ENCODE results near the gene NUP93. TPM values are rescaled to one million over a fixed set of nuclear protein-coding genes. Genes with fewer than 3 reads are reported as not detected.

The NUP93 gene
- polyA plus RNA-seq, 1 of the 3 experiments (the other 2 are of a cell fraction): 43.1 TPM

DNA sequence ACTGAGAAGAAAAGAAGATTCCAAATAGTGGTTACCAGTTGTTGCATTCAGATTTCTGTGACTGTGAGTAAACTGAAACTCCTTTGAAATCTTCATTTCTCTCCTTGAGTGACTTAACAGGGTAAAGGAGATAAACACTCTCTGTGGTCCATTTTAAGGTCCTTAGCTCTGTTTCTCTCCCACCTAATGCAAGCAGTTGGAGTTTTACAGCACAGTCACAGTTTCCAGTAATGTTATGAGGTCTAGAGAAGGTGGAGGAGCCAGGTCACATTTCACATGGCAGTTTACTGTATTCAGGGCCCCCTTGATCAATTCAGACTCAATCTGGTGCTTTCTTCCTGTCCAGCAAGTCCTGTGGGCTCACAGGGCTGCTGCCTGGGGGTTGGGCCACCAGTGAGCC lies 102.8 kb downstream of the NUP93 start:
- Histone ChIP-seq H3K4me3 (ENCODE audit: low read depth in 2 of 2, low read length in 1 of 2) (no peak overlapping the region), H3K27ac (ENCODE audit: low read depth in 2 of 2, low read length in 1 of 2) (no peak overlapping the region), H3K36me3 (replicated peaks in 1 of 2; ENCODE audit: control insufficient read depth in 1 of 2, insufficient read depth in 2 of 2, low read length in 1 of 2) (peaks cover 31 to 61% of the 10 kb centered on the region in 2 experiments), H3K9me2 (no peaks in the 10 kb centered on the region), H3K4me1 (ENCODE audit: control insufficient read depth in 1 of 2, insufficient read depth in 2 of 2, low read depth in 1 of 2, low read length in 1 of 2) (peaks cover 0 to 6% of the 10 kb centered on the region in 2 experiments; a peak in 1 of 4 replicates), H3K27me3 (ENCODE audit: insufficient read depth) (no peaks in the 10 kb centered on the region), H3K79me2 (ENCODE audit: insufficient read depth) (no peaks in the 10 kb centered on the region), H3K9ac (no peak overlapping the region), H3F3A (replicated peaks; ENCODE audit: insufficient read depth) (no peaks in the 10 kb centered on the region), H3K4me2 (no peak overlapping the region), H3K9me3 (no peaks in the 10 kb centered on the region), H4K20me1 (ENCODE audit: insufficient read depth) (no peaks in the 10 kb centered on the region), H2AFZ (ENCODE audit: low read depth) (no peak overlapping the region)
- no peak for DNase-seq
- ChIA-PET POLR2A (no interaction called here), CTCF (interaction anchor here (1.2 kb wide), 1 partner anchor 34 kb away, joined by 3 read pairs; no protein-coding TSS in a partner anchor)
- TF ChIP-seq MEF2A (IDR thresholded peaks at IDR 0.05; ENCODE audit: borderline replicate concordance, low read depth) (no peak), JUND (IDR thresholded peaks at IDR 0.05) (no peak), TCF12 (IDR thresholded peaks at IDR 0.05) (no peak), TEAD4 (IDR thresholded peaks at IDR 0.05; ENCODE audit: borderline replicate concordance, insufficient read depth) (no peak), NFIC (IDR thresholded peaks at IDR 0.05; ENCODE audit: borderline replicate concordance) (no peak), FOXM1 (IDR thresholded peaks at IDR 0.05; ENCODE audit: low read depth) (no peak), RCOR1 (IDR thresholded peaks at IDR 0.05; ENCODE audit: low read length) (no peak), GATA2 (CRISPR knock-in tag; IDR thresholded peaks at IDR 0.05) (no peak), RXRA (IDR thresholded peaks at IDR 0.05; ENCODE audit: borderline replicate concordance, low read depth) (no peak), CHD2 (IDR thresholded peaks at IDR 0.05; ENCODE audit: low read length, partially characterized antibody) (no peak), YY1 (IDR thresholded peaks at IDR 0.05; ENCODE audit: low read depth) (no peak), MXI1 (IDR thresholded peaks at IDR 0.05; ENCODE audit: low read depth, low read length) (no peak)
- TF ChIP-seq, protein P1, sequence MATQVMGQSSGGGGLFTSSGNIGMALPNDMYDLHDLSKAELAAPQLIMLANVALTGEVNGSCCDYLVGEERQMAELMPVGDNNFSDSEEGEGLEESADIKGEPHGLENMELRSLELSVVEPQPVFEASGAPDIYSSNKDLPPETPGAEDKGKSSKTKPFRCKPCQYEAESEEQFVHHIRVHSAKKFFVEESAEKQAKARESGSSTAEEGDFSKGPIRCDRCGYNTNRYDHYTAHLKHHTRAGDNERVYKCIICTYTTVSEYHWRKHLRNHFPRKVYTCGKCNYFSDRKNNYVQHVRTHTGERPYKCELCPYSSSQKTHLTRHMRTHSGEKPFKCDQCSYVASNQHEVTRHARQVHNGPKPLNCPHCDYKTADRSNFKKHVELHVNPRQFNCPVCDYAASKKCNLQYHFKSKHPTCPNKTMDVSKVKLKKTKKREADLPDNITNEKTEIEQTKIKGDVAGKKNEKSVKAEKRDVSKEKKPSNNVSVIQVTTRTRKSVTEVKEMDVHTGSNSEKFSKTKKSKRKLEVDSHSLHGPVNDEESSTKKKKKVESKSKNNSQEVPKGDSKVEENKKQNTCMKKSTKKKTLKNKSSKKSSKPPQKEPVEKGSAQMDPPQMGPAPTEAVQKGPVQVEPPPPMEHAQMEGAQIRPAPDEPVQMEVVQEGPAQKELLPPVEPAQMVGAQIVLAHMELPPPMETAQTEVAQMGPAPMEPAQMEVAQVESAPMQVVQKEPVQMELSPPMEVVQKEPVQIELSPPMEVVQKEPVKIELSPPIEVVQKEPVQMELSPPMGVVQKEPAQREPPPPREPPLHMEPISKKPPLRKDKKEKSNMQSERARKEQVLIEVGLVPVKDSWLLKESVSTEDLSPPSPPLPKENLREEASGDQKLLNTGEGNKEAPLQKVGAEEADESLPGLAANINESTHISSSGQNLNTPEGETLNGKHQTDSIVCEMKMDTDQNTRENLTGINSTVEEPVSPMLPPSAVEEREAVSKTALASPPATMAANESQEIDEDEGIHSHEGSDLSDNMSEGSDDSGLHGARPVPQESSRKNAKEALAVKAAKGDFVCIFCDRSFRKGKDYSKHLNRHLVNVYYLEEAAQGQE (IDR thresholded peaks at IDR 0.05; ENCODE audit: low read depth, low read length): no peak
- TF ChIP-seq, protein P2, sequence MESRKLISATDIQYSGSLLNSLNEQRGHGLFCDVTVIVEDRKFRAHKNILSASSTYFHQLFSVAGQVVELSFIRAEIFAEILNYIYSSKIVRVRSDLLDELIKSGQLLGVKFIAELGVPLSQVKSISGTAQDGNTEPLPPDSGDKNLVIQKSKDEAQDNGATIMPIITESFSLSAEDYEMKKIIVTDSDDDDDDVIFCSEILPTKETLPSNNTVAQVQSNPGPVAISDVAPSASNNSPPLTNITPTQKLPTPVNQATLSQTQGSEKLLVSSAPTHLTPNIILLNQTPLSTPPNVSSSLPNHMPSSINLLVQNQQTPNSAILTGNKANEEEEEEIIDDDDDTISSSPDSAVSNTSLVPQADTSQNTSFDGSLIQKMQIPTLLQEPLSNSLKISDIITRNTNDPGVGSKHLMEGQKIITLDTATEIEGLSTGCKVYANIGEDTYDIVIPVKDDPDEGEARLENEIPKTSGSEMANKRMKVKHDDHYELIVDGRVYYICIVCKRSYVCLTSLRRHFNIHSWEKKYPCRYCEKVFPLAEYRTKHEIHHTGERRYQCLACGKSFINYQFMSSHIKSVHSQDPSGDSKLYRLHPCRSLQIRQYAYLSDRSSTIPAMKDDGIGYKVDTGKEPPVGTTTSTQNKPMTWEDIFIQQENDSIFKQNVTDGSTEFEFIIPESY (IDR thresholded peaks at IDR 0.05; ENCODE audit: borderline replicate concordance, low read depth): no peak
- TF ChIP-seq, protein P3, sequence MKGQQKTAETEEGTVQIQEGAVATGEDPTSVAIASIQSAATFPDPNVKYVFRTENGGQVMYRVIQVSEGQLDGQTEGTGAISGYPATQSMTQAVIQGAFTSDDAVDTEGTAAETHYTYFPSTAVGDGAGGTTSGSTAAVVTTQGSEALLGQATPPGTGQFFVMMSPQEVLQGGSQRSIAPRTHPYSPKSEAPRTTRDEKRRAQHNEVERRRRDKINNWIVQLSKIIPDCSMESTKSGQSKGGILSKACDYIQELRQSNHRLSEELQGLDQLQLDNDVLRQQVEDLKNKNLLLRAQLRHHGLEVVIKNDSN (IDR thresholded peaks at IDR 0.05; ENCODE audit: borderline replicate concordance, low read depth): no peak
